CMK (cell line): ENCODE results near the gene STX18.
"Not testable (repeated sequence)": the region's sequence is repeated elsewhere in the genome, so short reads cannot be mapped to it uniquely, and the experiment has no call there.

ENCODE experiments used
- DNase-seq: peaks from one replicate; pipeline ENCODE4 v3.0.0-alpha.2; 2010; ENCODE audit warnings: low read depth

Gene STX18

GRCh38 chr4:4479366-4479765 lies 62.5 kb downstream of the STX18 start:
- DNase-seq = no peak

GRCh38 chr4:4477796-4478195 lies 64.1 kb downstream of the STX18 start:
- no peak for DNase-seq

- no peak for DNase-seq
These were observed 64.5 kb downstream of the STX18 start for GRCh38 chr4:4477391-4477790.

GRCh38 chr4:4474476-4474875 lies 67.4 kb downstream of the STX18 start:
- no peak for DNase-seq

GRCh38 chr4:4472344-4472958 lies 69.4 kb downstream of the STX18 start:
- no peak for DNase-seq

- DNase-seq = no peak
These were observed 70.7 kb downstream of the STX18 start for GRCh38 chr4:4471195-4471594.

GRCh38 chr4:4470208-4470607 lies 71.6 kb downstream of the STX18 start:
- no peak for DNase-seq

GRCh38 chr4:4465238-4465637 lies 76.6 kb downstream of the STX18 start:
- not testable (repeated sequence) for DNase-seq

- no peak for DNase-seq
These were observed 78.9 kb downstream of the STX18 start for GRCh38 chr4:4462970-4463369.

GRCh38 chr4:4461850-4462249 lies 80.0 kb downstream of the STX18 start:
- DNase-seq = no peak

- DNase-seq = no peak
These were observed 80.7 kb downstream of the STX18 start for GRCh38 chr4:4461178-4461577.

- DNase-seq = no peak
These were observed 81.1 kb downstream of the STX18 start for GRCh38 chr4:4460759-4461158.

GRCh38 chr4:4459181-4459580 lies 82.7 kb downstream of the STX18 start:
- no peak for DNase-seq

- DNase-seq = no peak
These were observed 83.9 kb downstream of the STX18 start for GRCh38 chr4:4457803-4458553.

- DNase-seq = no peak
These were observed 84.9 kb downstream of the STX18 start for GRCh38 chr4:4456816-4457578.

- DNase-seq = no peak
These were observed 85.5 kb downstream of the STX18 start for GRCh38 chr4:4456351-4456750.

- no peak for DNase-seq
These were observed 86.5 kb downstream of the STX18 start for GRCh38 chr4:4455210-4455865.

GRCh38 chr4:4446434-4446833 lies 95.4 kb downstream of the STX18 start:
- DNase-seq = no peak

- no peak for DNase-seq
These were observed 98.0 kb downstream of the STX18 start for GRCh38 chr4:4443821-4444220.

- DNase-seq = no peak
These were observed 101.4 kb downstream of the STX18 start for GRCh38 chr4:4440333-4441061.

- no peak for DNase-seq
These were observed 102.1 kb downstream of the STX18 start for GRCh38 chr4:4439782-4440181.

GRCh38 chr4:4438891-4439290 lies 103.0 kb downstream of the STX18 start:
- no peak for DNase-seq
